DMS153 (cell line): Measurements from ENCODE around the gene SLIT3.
"Not testable (repeated sequence)": the region's sequence is repeated elsewhere in the genome, so short reads cannot be mapped to it uniquely, and the experiment has no call there.

ENCODE experiments used
- DNase-seq: peaks from one replicate; lab custom pipeline; 2025; lab: John Stamatoyannopoulos, UW

SLIT3 gene

DNA sequence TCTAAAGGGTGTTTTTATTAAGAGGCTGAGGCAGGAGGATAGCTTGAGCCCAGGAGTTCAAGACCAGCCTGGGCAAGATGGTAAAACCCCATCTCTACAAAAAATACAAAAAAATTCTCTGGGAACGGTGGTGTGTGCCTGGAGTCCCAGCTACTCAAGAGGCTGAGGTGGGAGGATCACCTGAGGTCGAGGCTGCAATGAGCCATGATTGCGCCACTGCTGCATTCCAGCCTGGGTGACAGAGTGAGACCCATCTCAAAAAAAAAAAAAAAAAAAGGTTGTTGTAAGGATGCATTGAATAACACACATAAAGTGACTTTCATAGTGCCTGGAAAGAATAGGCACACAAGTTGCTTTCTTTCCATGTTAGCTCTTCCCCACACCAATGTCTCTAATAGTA is 662.1 kb downstream of the SLIT3 start:
- DNase-seq, result not testable (repeated sequence)

DNA sequence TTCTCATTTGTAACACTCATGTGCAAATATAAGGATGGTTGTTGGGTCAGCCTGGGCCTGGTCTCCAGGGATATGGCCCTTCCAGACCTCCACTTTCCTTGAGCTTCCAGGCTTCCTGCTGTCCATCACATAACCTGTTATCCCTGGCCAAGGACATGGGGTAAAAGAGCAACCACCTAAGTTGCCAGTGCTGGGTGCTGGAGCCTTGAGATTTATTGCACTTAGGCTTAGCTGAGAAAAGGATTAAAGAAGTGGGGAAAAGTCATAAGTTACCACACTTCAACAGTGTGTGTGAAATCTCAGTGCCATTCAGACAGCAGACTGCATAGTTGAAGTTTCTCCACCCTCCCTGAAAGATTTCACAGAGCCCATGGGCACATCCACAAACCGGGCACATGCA is 663.1 kb downstream of the SLIT3 start:
- no peak for DNase-seq

DNA sequence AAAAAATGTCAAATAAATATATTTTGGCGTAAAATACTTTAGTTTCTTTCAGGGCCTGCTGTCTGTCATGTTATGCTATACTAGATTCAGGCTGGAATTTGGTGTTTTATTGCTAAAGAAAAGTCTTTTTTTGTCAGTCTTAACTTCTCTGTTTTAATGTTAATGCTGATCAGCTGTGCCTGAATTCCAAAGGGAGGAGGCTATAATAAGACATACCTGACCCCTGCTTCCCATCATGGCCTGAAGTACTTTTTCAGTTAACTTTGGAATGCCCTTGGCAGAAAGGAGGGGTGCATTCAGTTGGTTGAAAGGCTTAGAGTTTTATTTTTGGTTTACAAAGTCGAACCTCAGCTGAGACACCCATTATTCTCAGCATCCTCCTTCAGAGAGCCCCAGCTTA is 663.7 kb downstream of the SLIT3 start:
- DNase-seq, result no peak

DNA sequence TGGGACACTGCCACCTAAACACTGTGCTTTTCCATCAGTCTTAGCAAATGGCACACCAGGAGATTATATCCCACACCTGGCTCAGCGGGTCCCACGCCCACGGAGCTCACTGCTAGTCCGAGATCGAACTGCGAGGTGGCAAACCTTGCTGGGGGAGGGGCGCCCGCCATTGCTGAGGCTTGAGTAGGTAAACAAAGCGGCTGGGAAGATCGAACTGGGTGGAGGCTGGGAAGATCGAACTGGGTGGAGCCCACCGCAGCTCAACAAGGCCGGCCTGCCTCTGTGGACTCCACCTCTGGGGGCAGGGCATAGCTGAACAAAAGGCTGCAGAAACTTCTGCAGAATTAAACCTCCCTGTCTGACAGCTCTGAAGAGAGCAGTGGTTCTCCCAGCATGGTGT is 670.0 kb downstream of the SLIT3 start:
- DNase-seq, result not testable (repeated sequence)

DNA sequence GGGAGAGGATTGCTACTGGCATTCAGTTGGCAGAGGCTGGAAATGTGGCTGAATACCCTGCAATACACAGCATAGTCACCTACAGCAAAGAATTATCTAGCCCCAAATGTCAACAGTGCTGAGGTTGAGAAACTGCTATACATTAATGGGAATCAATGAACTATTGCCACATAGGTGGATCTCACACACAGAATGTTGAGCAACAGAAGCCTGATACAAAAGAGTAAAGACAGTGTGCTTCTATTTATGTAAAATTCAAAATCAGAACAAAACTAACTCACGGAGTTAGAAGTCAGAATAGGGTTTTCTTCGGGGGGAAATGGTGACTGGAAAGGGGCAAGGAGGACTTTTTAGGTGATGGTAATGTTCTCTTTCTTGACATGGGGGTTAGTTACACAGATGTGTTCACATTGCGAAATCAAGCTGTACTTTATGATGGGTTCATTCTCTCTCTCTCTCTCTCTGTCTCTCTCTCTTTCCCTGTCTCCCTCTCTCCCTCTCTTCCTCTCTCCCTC is 676.0 kb downstream of the SLIT3 start:
- DNase-seq, result no peak

GRCh38 chr5:168620807-168621206 is 680.1 kb downstream of the SLIT3 start:
- DNase-seq, result no peak

DNA sequence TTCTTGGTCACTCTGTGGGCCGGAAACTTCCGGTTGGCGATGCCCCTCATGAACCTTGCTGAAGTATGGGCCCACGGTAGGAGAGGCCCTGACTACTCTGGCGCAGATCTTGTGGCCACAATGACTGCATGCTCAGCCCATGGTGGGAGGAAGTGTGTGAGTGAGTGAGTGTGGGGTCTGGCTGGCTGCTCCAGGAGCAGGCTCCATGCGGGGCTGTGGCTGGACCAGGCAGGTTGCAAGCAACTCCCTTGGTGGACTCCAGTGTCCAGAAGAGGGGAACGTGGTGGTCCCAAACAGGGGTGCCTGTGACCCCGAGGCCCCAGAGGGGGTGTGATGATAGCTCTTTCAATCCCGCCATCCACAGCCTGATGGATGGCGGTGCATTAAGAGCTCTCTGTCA is 686.3 kb downstream of the SLIT3 start:
- no peak for DNase-seq

DNA sequence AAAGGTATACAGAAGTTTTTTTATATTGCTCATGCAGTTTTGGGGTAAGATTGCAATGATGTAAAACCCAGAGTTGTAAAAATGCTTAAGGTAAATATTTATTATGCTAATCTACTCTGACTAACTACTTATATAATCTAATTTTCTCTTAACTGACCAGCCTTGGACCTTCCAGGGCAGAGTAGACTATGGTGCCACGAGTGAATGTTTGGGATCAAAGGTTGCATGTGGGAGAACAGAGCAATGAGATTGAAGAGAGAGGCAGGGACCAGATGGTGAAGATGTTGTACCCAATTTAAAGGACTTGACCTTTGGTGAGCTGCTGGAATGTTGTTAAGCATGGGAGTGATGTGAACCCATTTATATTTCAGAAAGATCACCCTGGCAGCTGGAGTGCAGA is 686.9 kb downstream of the SLIT3 start:
- no peak for DNase-seq

DNA sequence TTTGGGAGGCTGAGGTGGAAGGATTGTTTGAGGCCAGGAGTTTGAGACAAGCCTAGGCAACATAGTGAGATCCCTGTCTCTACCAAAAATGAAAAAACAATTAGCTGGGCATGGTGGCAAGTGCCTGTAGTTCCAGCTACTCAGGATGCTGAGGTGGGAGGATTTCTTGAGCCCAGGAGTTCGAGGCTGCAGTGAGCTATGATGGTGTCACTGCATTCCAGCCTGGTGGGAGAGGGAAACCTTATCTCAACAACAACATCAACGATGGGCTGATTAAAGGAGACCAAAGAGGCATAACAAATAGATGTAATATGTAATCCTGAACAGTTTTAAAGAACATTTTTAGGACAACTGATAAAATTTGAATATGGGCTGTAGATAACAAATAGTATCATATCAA is 687.5 kb downstream of the SLIT3 start:
- DNase-seq, result no peak

DNA sequence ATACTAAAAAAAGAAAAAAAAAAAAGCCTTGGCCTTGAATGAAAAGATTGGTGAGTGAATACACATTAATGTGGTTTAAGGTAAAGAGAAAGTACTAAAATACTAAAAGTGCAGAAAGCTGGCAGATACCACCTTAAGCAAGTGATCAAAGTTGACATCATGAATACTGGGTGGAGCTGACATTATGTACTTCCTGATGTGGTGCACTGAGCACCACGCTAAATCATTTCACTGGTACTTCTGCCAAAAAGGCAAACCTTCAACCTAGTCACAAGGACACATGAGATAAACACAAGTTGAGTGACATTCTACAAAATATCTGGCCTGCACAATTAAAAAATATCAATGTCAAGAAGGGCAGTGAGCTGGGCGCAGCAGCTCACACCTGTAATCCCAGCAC is 687.9 kb downstream of the SLIT3 start:
- DNase-seq, result no peak

- DNase-seq, result no peak
Measured at GRCh38 chr5:168612123-168612522, 688.8 kb downstream of the SLIT3 start.
